DND-41 (cell line): ENCODE results near the gene MMP17.

Experiments
- ATAC-seq: fragments of 200-7000 bp; cut with Tn5 transposase; 3 replicates; pipeline ENCODE4 v1.9.1; 2021; ENCODE audit warnings: low read depth; ENCODE audit not compliant: insufficient read depth
- DNase-seq: peaks from one replicate; pipeline ENCODE4 v3.0.0-alpha.2; 2020
- H2AFZ ChIP-seq: 2 replicates; pipeline ENCODE4 v1.6.0; 2012; ENCODE audit warnings: low read depth, low read length
- H3K27ac ChIP-seq: 2 replicates; pipeline ENCODE4 v1.5.1; 2012; ENCODE audit warnings: low read length, inconsistent platforms
- H3K27me3 ChIP-seq: fragments of 200-600 bp; sonication (generic); 2 replicates; pipeline ENCODE4 v1.6.0; 2012; ENCODE audit warnings: low read length, mild to moderate bottlenecking, inconsistent platforms; ENCODE audit not compliant: insufficient read depth, poor library complexity
- H3K36me3 ChIP-seq: 2 replicates; pipeline ENCODE4 v1.5.1; 2012; ENCODE audit warnings: low read length, inconsistent platforms; ENCODE audit not compliant: insufficient read depth
- H3K4me1 ChIP-seq: 2 replicates; pipeline ENCODE4 v1.5.1; 2012; ENCODE audit warnings: mild to moderate bottlenecking, low read length; ENCODE audit not compliant: insufficient read depth
- H3K4me2 ChIP-seq: 2 replicates; pipeline ENCODE4 v1.6.0; 2012; ENCODE audit warnings: mild to moderate bottlenecking, moderate library complexity, low read length, inconsistent platforms; ENCODE audit not compliant: insufficient read depth
- H3K4me3 ChIP-seq, 2 experiments: fragments of 200-600 bp in 1 of 2; shearing (Covaris generic) in 1 of 2; 2 replicates each; pipeline ENCODE4 v1.5.1; 2012 to 2016; ENCODE audit warnings: inconsistent platforms in 2 of 2, low read length in 2 of 2, mild to moderate bottlenecking in 2 of 2, low read depth in 1 of 2, moderate library complexity in 1 of 2
- H3K79me2 ChIP-seq: 2 replicates; pipeline ENCODE4 v1.6.0; 2012; ENCODE audit warnings: low read length, inconsistent platforms; ENCODE audit not compliant: insufficient read depth
- H3K9ac ChIP-seq: 2 replicates; pipeline ENCODE4 v1.6.0; 2012; ENCODE audit warnings: low read depth, mild to moderate bottlenecking, inconsistent platforms, low read length, moderate library complexity
- H3K9me3 ChIP-seq: 2 replicates; pipeline ENCODE4 v1.5.1; 2012; ENCODE audit warnings: low read length, moderate library complexity, mild to moderate bottlenecking, inconsistent platforms; ENCODE audit not compliant: insufficient read depth, severe bottlenecking
- H4K20me1 ChIP-seq: 2 replicates; pipeline ENCODE4 v1.6.0; 2012; ENCODE audit warnings: low read length; ENCODE audit not compliant: insufficient read depth
- CTCF ChIP-seq: IDR thresholded peaks from 2 replicates; pipeline ENCODE4 v1.5.1; 2012; ENCODE audit warnings: borderline replicate concordance, low read length, moderate library complexity, mild to moderate bottlenecking; ENCODE audit not compliant: poor library complexity, severe bottlenecking; ENCODE audit errors: extremely low read depth
- EZH2 ChIP-seq: IDR thresholded peaks from 3 replicates; pipeline ENCODE4 v1.6.1; 2012; ENCODE audit warnings: borderline replicate concordance, low read depth, mild to moderate bottlenecking, moderate library complexity, low read length, inconsistent platforms; ENCODE audit not compliant: severe bottlenecking

The MMP17 gene

GRCh38 chr12:131800594-131801135 is 27.5 kb upstream of the MMP17 start:
- H3K27me3 ChIP-seq, result no peaks in the 10 kb centered on the region
- H2AFZ ChIP-seq, result no peak overlapping the region
- H3K36me3 ChIP-seq, result peaks cover 64% of the 10 kb centered on the region
- H3K4me2 ChIP-seq, result no peak overlapping the region
- DNase-seq (no peak), ATAC-seq (peak; percentile 34; the same call in 1 of the 3 replicates)
- no peak overlapping the region for H3K4me3 ChIP-seq
- H3K79me2 ChIP-seq, result no peaks in the 10 kb centered on the region
- TF ChIP-seq EZH2 (no peak), CTCF (no peak)
- no peak overlapping the region for H3K9ac ChIP-seq
- no peaks in the 10 kb centered on the region for H3K9me3 ChIP-seq
- peaks cover 2% of the 10 kb centered on the region; the same call in 1 of the 2 replicates for H4K20me1 ChIP-seq
- H3K27ac ChIP-seq, result no peak overlapping the region
- no peaks in the 10 kb centered on the region for H3K4me1 ChIP-seq

DNA sequence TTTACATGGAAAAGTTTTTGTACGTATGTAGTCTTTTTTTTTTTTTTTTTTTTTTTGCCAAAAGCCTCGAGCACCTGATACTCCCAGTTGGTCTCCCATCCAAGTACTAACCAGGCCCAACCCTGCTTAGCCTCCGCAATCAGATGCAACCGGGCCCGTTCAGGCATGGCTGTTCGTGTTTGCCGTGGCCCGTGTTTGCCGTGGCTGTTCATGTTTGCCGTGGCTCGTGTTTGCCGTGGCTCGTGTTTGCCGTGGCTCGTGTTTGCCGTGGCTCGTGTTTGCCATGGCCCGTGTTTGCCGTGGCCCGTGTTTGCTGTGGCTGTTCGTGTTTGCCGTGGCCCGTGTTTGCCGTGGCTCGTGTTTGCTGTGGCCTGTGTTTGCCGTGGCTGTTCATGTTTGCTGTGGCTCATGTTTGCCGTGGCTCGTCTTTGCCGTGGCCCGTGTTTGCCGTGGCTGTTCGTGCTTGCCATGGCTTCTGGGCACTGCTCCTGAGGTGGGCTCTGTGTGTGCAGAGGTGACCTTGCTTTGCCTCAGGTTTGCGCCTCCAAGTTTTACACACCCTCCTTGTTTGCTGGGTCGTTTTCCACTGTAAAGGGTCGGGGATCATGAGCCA is 26.8 kb upstream of the MMP17 start:
- no peak for ATAC-seq
- no peaks in the 10 kb centered on the region for H3K27me3 ChIP-seq
- H3K4me2 ChIP-seq, result no peak overlapping the region
- H3K9me3 ChIP-seq, result no peaks in the 10 kb centered on the region
- no peak for TF ChIP-seq CTCF
- no peak for TF ChIP-seq EZH2
- H3K79me2 ChIP-seq, result no peaks in the 10 kb centered on the region
- H3K9ac ChIP-seq, result no peak overlapping the region
- H3K4me3 ChIP-seq, result no peak overlapping the region
- H3K4me1 ChIP-seq, result no peaks in the 10 kb centered on the region
- DNase-seq, result no peak
- H4K20me1 ChIP-seq, result peaks cover 2% of the 10 kb centered on the region; the same call in 1 of the 2 replicates
- H2AFZ ChIP-seq, result no peak overlapping the region
- peaks cover 59% of the 10 kb centered on the region for H3K36me3 ChIP-seq
- H3K27ac ChIP-seq, result no peak overlapping the region

DNA sequence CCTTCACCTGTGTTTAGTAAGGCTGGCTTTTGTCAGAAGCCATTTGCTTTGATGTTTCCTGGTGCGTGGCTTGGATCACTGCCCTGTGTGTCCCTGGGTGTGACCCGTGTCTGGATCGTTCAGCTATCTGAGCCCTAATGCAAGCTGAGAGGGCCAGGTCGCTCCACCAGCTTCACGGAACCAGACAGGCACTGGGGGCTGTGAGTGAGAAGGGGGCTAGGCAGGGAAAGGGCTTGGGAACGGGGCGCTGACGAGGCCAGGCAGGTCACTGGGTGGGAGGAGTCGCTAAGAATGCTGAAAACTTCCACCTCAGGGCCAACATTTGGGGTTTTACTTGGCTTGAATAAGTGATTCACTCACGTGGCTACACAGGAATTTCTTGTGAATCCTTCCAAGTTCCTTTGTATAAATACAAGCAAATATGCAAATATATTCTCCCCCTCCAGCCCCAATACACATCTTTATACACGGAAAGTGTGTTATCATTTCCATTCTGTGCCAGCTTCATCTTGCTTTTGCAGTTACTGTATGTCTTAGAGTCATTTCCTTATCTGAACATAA is 24.2 kb upstream of the MMP17 start:
- Histone ChIP-seq H4K20me1 (peaks cover 2% of the 10 kb centered on the region; the same call in 1 of the 2 replicates), H3K27ac (no peak overlapping the region), H2AFZ (no peak overlapping the region), H3K27me3 (no peaks in the 10 kb centered on the region), H3K4me3 (no peak overlapping the region), H3K9me3 (no peaks in the 10 kb centered on the region), H3K9ac (no peak overlapping the region), H3K4me2 (no peak overlapping the region), H3K79me2 (no peaks in the 10 kb centered on the region), H3K36me3 (peaks cover 34% of the 10 kb centered on the region), H3K4me1 (no peaks in the 10 kb centered on the region)
- no peak for DNase-seq
- TF ChIP-seq EZH2 (no peak), CTCF (no peak)
- no peak for ATAC-seq
